Retinal pigment epithelial cell (primary cell): ENCODE results near the gene GLYATL3.

Experiments used
- DNase-seq: peaks from one replicate; pipeline ENCODE4 v3.0.0-alpha.2; 2010; ENCODE audit warnings: low read depth
- H3K4me3 ChIP-seq: 2 replicates; pipeline ENCODE4 v1.5.1; 2011; ENCODE audit warnings: mild to moderate bottlenecking, low read length, control low read depth, moderate library complexity
- CTCF ChIP-seq: conservative IDR thresholded peaks from 2 replicates; pipeline ENCODE4 v1.5.1; 2011; ENCODE audit warnings: low read depth, low read length, control low read depth, inconsistent platforms

The GLYATL3 gene

GRCh38 chr6:49499623-49500022 is at the start of gene GLYATL3:
Gene GLYATL3 (plus strand): TSS chr6:49499923. CDS start chr6:49511991, 12,068 bp downstream.
- no peak for DNase-seq
- H3K4me3 ChIP-seq = no peak within 1 kb of the TSS
- no peak for TF ChIP-seq CTCF

- no peak for DNase-seq
- H3K4me3 ChIP-seq = no peak overlapping the region
These were observed 46.5 kb upstream of the GLYATL3 start for GRCh38 chr6:49453221-49453620.

GRCh38 chr6:49454787-49455709 is 44.7 kb upstream of the GLYATL3 start:
- no peak for TF ChIP-seq CTCF
- DNase-seq = no peak
- H3K4me3 ChIP-seq = no peak overlapping the region

More at GRCh38 chr6:49453221-49453620, 46.5 kb upstream of the GLYATL3 start:
- TF ChIP-seq CTCF = peak; percentile 22

- no peak for TF ChIP-seq CTCF
- no peak for DNase-seq
- H3K4me3 ChIP-seq = no peak overlapping the region
These were observed 42.0 kb upstream of the GLYATL3 start for GRCh38 chr6:49457771-49458170.

- no peak for TF ChIP-seq CTCF
- no peak for DNase-seq
- H3K4me3 ChIP-seq = peak overlapping the region; percentile 98
These were observed 37.7 kb upstream of the GLYATL3 start for GRCh38 chr6:49462071-49462470.

GRCh38 chr6:49462599-49462926 is 37.2 kb upstream of the GLYATL3 start:
- peak overlapping the region; percentile 98 for H3K4me3 ChIP-seq
- DNase-seq = no peak
- TF ChIP-seq CTCF = no peak

GRCh38 chr6:49462927-49463611 is 36.7 kb upstream of the GLYATL3 start, which contains the start of the genes CENPQ and MMUT:
Gene CENPQ (plus strand): TSS chr6:49463370. CDS start chr6:49470177, 6,807 bp downstream.
Gene MMUT (minus strand): TSS chr6:49463253. CDS start chr6:49459466, 3,787 bp downstream.
- TF ChIP-seq CTCF = no peak
- H3K4me3 ChIP-seq = peak within 1 kb of the TSS; percentile 98
- peak; percentile 87 for DNase-seq
